SH-SY5Y (cell line): Measurements from ENCODE around the gene ADAMTSL3.

Experiments used
- GATA2 ChIP-seq: IDR thresholded peaks from 2 replicates; pipeline ENCODE4 v1.6.1; 2011; ENCODE audit warnings: mild to moderate bottlenecking, low read depth, low read length
- GATA3 ChIP-seq: IDR thresholded peaks from 2 replicates; pipeline ENCODE4 v1.6.1; 2011; ENCODE audit warnings: low read depth, mild to moderate bottlenecking, low read length, moderate library complexity

GRCh38 chr15:83835479-83835878, 181.6 kb downstream of the ADAMTSL3 start:
- TF ChIP-seq GATA2 (no peak), GATA3 (no peak)
